ENCODE measurements around the gene LSP1.

The LSP1 gene

GRCh38 chr11:1847926-1848639, 4.8 kb upstream of the LSP1 start:
- no peaks in the 10 kb centered on the region for H3K9me3 Mint-ChIP-seq
- no peak overlapping the region for H3K27ac Mint-ChIP-seq
- peaks cover 3% of the 10 kb centered on the region for H3K36me3 Mint-ChIP-seq (ENCODE audit: low read depth)
- H3K4me3 Mint-ChIP-seq = no peak overlapping the region
- H3K27me3 Mint-ChIP-seq = peaks cover 4% of the 10 kb centered on the region
- peaks cover 88% of the 10 kb centered on the region for H3K4me1 Mint-ChIP-seq (ENCODE audit: low read depth)

DNA sequence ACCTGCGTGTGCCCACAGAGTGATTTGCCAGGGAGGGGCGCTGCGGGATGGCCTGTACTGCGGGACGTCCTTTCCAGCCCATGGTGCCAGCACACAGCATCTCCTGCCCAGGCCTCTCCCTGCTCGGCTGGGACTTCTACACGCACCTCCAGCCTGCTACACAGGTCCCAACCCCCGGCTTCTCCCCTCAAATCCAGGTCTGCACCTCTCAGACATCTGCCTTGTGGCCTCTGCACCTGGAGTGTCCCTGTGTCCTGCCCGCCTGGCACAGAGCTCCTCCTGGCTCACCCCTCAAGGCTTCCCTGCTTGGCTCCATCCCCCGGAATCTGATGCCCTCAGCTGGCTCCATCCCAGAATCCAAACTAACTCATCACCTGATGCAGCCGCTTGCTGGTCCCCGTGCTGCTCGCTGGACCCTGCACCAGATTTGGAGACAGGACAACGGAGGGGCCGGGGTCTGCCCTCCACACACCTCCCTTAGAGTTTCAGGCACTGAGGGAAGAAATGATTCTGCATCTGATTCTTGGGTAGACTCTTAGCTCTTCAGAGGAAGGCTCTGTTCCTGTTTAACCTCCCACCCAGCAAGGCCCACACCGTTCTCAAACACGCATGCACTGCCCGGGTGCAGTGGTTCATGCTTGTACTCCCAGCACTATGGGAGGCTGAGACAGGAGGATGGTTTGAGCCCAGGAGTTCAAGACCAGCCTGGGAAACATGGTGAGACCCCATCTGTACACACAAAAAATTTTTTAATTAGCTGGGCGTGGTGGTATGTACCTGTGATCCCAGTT, 4.0 kb upstream of the LSP1 start:
- Mint-ChIP-seq H3K27me3 (peaks cover 4% of the 10 kb centered on the region), H3K9me3 (no peaks in the 10 kb centered on the region), H3K36me3 (ENCODE audit: low read depth) (peaks cover 4% of the 10 kb centered on the region), H3K4me1 (ENCODE audit: low read depth) (peaks cover 87% of the 10 kb centered on the region), H3K27ac (peak overlapping the region; percentile 53), H3K4me3 (no peak overlapping the region)

GRCh38 chr11:1851468-1852180, 1.3 kb upstream of the LSP1 start:
- Mint-ChIP-seq H3K4me1 (ENCODE audit: low read depth) (peaks cover 78% of the 10 kb centered on the region), H3K27me3 (no peaks in the 10 kb centered on the region), H3K36me3 (ENCODE audit: low read depth) (peaks cover 4% of the 10 kb centered on the region), H3K9me3 (no peaks in the 10 kb centered on the region), H3K4me3 (peak overlapping the region; percentile 93), H3K27ac (peak overlapping the region; percentile 95)

- H3K4me1 Mint-ChIP-seq (ENCODE audit: low read depth) = peaks cover 73% of the 10 kb centered on the region
- peaks cover 4% of the 10 kb centered on the region for H3K36me3 Mint-ChIP-seq (ENCODE audit: low read depth)
- no peaks in the 10 kb centered on the region for H3K27me3 Mint-ChIP-seq
- H3K9me3 Mint-ChIP-seq = no peaks in the 10 kb centered on the region
- peak overlapping the region; percentile 93 for H3K4me3 Mint-ChIP-seq
- H3K27ac Mint-ChIP-seq = peak overlapping the region; percentile 95
Measured at GRCh38 chr11:1852271-1852876, 510 bp upstream of the LSP1 start.

- peak overlapping the region; percentile 95 for H3K27ac Mint-ChIP-seq
- H3K36me3 Mint-ChIP-seq (ENCODE audit: low read depth) = peaks cover 4% of the 10 kb centered on the region
- H3K4me3 Mint-ChIP-seq = peak overlapping the region; percentile 93
- H3K27me3 Mint-ChIP-seq = no peaks in the 10 kb centered on the region
- H3K4me1 Mint-ChIP-seq (ENCODE audit: low read depth) = peaks cover 78% of the 10 kb centered on the region
- no peaks in the 10 kb centered on the region for H3K9me3 Mint-ChIP-seq
Measured at GRCh38 chr11:1853376-1854131, 670 bp downstream of the LSP1 start.

- Mint-ChIP-seq H3K4me3 (peak overlapping the region; percentile 93), H3K36me3 (ENCODE audit: low read depth) (peaks cover 6% of the 10 kb centered on the region), H3K27ac (peak overlapping the region; percentile 95), H3K27me3 (no peaks in the 10 kb centered on the region), H3K4me1 (ENCODE audit: low read depth) (peaks cover 74% of the 10 kb centered on the region), H3K9me3 (no peaks in the 10 kb centered on the region)
Measured at GRCh38 chr11:1854132-1854948, 1.5 kb downstream of the LSP1 start.

- H3K9me3 Mint-ChIP-seq = no peaks in the 10 kb centered on the region
- peaks cover 7% of the 10 kb centered on the region for H3K36me3 Mint-ChIP-seq (ENCODE audit: low read depth)
- no peak overlapping the region for H3K27ac Mint-ChIP-seq
- peaks cover 65% of the 10 kb centered on the region for H3K4me1 Mint-ChIP-seq (ENCODE audit: low read depth)
- no peaks in the 10 kb centered on the region for H3K27me3 Mint-ChIP-seq
- peak overlapping the region; percentile 93 for H3K4me3 Mint-ChIP-seq
Measured at GRCh38 chr11:1854949-1855885, 2.3 kb downstream of the LSP1 start.

DNA sequence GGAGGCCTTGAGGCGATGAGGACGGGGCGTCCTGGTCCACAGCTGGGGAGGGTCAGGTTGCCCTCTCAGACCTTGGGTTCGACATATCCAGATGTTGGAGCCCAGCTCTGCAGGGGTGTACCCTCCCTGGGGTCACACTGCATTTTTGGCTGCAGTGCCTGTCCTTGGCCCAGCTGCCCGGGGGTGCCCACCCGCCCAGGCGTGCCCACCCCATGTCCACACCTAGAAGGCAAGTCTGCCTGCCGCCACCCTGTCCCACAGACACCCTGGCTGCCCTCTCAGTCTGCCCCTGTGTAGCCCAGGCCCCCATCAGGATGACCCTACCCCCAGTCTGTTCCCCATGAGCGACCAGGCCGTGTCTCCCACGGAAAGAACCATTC, 3.0 kb downstream of the LSP1 start:
- Mint-ChIP-seq H3K27ac (no peak overlapping the region), H3K4me1 (ENCODE audit: low read depth) (peaks cover 59% of the 10 kb centered on the region), H3K9me3 (no peaks in the 10 kb centered on the region), H3K4me3 (peak overlapping the region; percentile 43), H3K27me3 (no peaks in the 10 kb centered on the region), H3K36me3 (ENCODE audit: low read depth) (peaks cover 7% of the 10 kb centered on the region)

- no peak overlapping the region for H3K27ac Mint-ChIP-seq
- H3K27me3 Mint-ChIP-seq = no peaks in the 10 kb centered on the region
- H3K4me1 Mint-ChIP-seq (ENCODE audit: low read depth) = peaks cover 53% of the 10 kb centered on the region
- H3K36me3 Mint-ChIP-seq (ENCODE audit: low read depth) = peaks cover 7% of the 10 kb centered on the region
- H3K4me3 Mint-ChIP-seq = peak overlapping the region; percentile 43
- no peaks in the 10 kb centered on the region for H3K9me3 Mint-ChIP-seq
Measured at GRCh38 chr11:1856306-1857005, 3.6 kb downstream of the LSP1 start.

- H3K36me3 Mint-ChIP-seq (ENCODE audit: low read depth) = peaks cover 7% of the 10 kb centered on the region
- H3K9me3 Mint-ChIP-seq = no peaks in the 10 kb centered on the region
- no peak overlapping the region for H3K27ac Mint-ChIP-seq
- H3K27me3 Mint-ChIP-seq = no peaks in the 10 kb centered on the region
- H3K4me3 Mint-ChIP-seq = no peak overlapping the region
- H3K4me1 Mint-ChIP-seq (ENCODE audit: low read depth) = peaks cover 47% of the 10 kb centered on the region
Measured at GRCh38 chr11:1857064-1857463, 4.2 kb downstream of the LSP1 start.

DNA sequence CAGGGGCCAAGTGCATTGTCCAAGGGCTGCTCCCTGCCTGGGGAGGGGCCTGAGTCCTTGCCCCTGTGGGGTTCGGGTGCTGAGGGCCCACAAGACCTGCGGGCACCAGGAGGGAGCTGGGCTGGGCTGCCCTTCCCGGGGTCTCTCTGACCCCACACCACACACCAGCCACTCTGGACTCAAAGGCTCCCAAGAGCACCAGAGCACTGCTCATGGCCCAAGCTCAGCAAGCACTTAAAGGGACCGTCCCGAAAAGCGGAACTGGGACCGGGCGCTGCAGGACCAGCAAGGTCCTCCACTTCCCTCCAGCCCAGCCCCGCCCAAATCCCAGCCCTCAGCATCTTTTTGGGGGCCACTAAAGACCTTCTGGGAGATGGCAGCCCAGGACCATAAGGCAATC, 5.3 kb downstream of the LSP1 start:
- H3K27ac Mint-ChIP-seq = no peak overlapping the region
- peaks cover 36% of the 10 kb centered on the region for H3K4me1 Mint-ChIP-seq (ENCODE audit: low read depth)
- no peaks in the 10 kb centered on the region for H3K9me3 Mint-ChIP-seq
- H3K27me3 Mint-ChIP-seq = no peaks in the 10 kb centered on the region
- H3K36me3 Mint-ChIP-seq (ENCODE audit: low read depth) = peaks cover 3% of the 10 kb centered on the region
- no peak overlapping the region for H3K4me3 Mint-ChIP-seq

GRCh38 chr11:1858576-1858975, 5.7 kb downstream of the LSP1 start:
- peaks cover 32% of the 10 kb centered on the region for H3K4me1 Mint-ChIP-seq (ENCODE audit: low read depth)

More at GRCh38 chr11:1858576-1858975, 5.7 kb downstream of the LSP1 start:
- Mint-ChIP-seq H3K27ac (no peak overlapping the region), H3K27me3 (no peaks in the 10 kb centered on the region), H3K4me3 (no peak overlapping the region), H3K36me3 (ENCODE audit: low read depth) (peaks cover 3% of the 10 kb centered on the region), H3K9me3 (no peaks in the 10 kb centered on the region)
